GM19467 (cell line): ENCODE measurements around the gene FKBP15.
"Not testable (repeated sequence)": the region's sequence is repeated elsewhere in the genome, so short reads cannot be mapped to it uniquely, and the experiment has no call there.

Experiments
- ATAC-seq: cut with Tn5 transposase; IDR thresholded peaks from one replicate; pipeline ENCODE4 v1.9.1; 2021; ENCODE audit warnings: mild to moderate bottlenecking, moderate library complexity; ENCODE audit not compliant: unreplicated experiment

Gene FKBP15

DNA sequence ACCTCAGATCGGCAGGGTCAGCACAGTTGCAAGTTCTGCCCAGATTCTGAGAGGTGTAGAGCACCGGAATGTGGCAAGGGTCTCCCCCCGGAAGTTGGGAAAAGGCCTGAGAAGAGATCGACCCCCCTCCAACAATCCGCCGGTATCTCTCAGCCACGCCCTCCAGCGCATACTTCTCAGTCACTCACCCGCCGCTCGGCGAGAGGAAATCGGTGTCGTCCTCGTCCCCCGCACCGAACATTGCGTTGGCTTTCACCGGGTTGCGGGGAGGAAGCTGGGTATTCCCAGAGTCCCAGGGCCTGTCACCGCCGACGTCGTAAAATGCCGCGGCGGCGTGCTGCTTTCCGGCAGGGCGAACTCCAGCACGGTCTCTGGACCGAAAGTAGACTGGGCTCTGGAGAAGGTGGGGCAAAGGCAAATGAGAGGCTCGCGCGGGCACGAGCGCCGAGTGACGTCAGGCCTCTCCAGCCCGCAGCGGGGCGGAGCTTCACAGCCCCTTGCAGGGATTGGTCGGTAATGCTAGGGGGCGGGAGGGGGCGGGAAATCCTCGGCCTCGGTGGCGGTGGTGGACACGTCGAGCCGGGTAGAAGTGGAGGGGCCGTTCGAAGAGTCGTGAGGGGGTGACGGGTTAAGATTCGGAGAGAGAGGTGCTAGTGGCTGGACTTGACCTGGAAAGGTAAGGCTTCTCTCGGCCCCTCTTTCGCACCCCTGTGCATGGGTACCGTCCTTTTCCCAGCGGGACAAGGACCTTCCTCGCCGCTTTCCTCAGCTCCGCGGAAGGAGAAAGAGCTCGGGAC is at the start of gene FKBP15, which contains the start of gene SLC31A1:
Gene FKBP15 (minus strand): TSS at position 275 of the 797 bp plus-strand sequence. CDS start 34 bp downstream, at position 241.
Gene SLC31A1 (plus strand): TSS at position 542 of the 797 bp plus-strand sequence. CDS start 34,605 bp downstream, outside the sequence.
- peak; percentile 88 for ATAC-seq

DNA sequence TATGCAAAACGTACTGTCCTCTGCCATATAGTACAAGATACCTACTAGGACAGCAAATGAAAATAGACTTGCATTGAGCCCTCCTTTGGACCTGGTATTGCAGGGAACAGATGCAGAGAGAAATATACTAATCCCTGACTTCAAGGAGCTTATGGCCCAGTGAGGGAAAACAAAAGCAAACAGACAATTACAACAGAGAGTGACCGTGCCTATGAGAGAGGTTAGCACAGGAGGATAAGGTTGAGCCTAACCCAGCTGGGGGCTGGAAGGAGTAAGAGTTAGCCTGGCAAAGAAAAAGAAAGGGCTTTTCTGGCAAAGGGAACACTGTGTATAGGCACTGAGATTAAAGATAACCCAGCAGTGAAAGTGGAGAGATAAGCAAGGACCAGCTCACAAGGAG is 48.8 kb upstream of the FKBP15 start:
- ATAC-seq = no peak

DNA sequence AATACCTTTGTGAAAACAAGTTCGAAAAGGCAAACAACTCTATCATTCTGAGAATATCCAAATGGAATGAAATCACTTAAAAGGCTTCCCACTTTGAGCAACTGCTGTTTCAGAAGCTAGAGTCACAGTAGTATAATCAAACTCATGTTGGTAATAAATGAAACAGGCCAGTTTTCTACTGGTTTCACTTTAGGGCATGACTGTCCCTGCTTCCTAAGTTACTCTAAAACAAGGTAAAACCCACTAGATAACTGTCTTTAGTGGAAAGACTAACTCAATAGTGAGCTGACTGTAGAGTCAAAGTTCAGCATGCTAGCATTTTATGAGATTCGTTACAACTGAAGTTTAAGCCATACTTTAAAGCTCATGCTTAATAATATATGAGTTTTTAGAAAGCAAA is 48.3 kb upstream of the FKBP15 start:
- no peak for ATAC-seq

GRCh38 chr9:113267911-113268566 is 47.0 kb upstream of the FKBP15 start:
- no peak for ATAC-seq

DNA sequence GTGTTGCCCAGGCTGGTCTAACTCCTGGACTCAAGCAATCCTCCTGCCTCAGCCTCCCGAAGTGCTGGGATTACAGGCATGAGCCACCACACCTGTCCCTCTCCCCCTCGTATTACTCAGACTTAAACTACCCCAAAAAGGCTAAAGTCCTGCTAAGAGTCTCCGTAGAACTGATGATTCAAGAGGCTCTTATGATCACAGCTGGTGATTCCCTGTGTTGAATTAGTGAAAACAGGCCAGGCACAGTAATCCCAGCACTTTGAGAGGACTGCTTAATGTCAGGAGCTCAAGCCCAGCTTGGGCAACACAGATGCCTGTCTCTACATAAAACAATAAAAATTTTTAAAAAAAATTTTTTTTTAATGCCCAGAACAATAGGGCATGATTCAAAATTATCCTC is 45.1 kb upstream of the FKBP15 start:
- no peak for ATAC-seq

GRCh38 chr9:113261917-113262671 is 41.0 kb upstream of the FKBP15 start:
- no peak for ATAC-seq

DNA sequence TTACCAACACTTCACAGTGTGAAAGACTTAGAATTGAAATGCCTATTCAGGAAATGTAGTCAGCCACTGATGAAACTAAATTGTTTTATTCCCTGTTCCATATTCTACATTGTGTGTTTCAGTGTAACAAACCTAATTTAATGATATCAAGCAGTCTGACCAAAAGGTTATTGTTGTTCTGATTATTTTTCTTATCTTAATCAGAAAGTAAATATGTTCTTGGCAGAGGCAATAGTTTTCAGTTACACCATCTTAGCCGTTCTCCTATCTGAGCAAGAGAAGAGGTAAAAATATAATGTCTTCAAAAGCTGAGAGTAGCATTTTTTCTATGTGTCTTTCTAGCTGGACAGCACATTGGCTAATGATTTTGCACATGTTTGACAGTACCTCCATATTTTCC is 37.2 kb upstream of the FKBP15 start:
- ATAC-seq = no peak

DNA sequence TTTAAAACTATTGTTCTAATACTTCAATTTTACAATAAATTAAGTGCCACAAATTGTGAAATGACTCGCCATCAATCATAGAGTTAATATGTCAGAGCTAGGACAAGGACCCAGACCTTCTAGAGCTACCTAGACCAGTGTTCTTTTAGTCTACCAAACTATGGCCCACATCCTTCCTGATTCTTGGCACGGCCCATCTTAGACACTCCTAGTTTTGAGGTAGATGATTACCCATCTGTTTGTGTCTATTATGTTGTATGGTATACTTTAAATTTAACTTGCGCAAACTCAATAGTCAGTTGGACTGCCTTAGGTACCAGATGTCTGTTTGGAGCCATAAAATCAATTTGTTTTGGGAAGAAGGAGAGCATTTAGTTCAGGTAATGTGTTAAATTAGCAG is 36.8 kb upstream of the FKBP15 start:
- no peak for ATAC-seq

DNA sequence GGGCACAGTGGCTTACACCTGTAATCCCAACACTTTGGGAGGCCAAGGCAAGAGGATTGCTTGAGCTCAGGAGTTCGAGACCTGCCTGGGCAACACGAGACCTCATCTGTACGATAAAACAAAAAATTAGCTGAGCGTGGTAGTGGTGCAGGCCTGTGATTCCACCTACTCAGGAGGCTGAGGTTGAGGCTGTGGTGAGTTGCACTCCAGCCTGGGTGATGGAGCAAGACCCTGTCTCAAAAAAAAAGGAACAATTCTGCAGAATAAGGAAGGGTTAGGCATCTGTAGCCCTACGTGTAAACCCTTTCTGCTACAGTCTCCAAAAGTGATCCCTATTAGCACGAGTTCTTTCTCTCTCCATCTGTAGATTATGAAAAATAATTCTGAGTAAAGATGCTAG is 34.4 kb upstream of the FKBP15 start:
- ATAC-seq = no peak

GRCh38 chr9:113254991-113255390 is 33.9 kb upstream of the FKBP15 start:
- ATAC-seq = no peak

DNA sequence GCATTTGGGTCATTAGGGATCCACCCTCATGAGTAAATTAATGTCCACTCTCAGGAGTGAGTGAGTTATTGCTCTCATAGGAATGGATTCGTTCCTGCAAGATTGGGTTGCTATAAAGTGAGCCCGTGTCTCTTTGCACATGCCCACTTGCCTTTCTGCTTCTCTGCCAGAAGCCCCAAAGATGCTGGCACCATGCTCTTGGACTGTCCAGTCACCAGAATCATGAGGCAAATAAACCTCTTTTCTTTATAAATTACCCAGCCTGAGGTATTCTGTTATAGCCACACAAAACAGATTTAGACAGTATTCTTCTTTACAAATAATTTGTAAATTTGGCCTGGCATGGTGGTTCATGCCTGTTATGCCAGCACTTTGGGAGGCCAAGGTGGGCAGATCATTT is 29.7 kb upstream of the FKBP15 start:
- ATAC-seq = no peak

DNA sequence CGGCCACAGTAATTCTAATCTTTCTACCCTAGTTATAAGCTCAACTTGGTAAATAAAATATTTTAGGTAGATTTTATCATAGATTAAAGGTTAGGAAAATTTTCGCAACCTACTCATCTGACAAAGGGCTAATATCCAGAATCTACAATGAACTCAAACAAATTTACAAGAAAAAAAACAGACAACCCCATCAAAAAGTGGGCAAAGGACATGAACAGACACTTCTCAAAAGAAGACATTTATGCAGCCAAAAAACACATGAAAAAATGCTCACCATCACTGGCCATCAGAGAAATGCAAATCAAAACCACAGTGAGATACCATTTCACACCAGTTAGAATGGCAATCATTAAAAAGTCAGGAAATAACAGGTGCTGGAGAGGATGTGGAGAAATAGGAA is 28.6 kb upstream of the FKBP15 start:
- ATAC-seq = not testable (repeated sequence)

DNA sequence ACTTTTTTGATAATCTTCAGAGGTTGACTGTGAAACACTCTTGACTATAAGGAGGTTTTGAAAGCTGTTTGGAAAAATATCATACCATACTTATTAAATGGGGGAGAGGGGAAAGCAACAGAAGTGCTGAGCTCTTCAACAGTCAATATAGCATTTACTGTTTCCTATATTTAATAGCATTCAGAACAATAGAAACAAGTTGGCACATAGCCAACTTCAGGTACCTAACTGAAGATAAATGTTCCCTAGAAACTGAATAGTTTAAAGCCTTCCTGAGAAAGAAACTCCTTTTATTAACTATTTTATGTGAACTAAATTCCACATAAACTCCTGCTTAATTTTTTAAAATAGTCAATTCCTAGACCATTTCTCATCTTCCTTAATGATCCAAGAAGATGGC is 26.6 kb upstream of the FKBP15 start:
- no peak for ATAC-seq

DNA sequence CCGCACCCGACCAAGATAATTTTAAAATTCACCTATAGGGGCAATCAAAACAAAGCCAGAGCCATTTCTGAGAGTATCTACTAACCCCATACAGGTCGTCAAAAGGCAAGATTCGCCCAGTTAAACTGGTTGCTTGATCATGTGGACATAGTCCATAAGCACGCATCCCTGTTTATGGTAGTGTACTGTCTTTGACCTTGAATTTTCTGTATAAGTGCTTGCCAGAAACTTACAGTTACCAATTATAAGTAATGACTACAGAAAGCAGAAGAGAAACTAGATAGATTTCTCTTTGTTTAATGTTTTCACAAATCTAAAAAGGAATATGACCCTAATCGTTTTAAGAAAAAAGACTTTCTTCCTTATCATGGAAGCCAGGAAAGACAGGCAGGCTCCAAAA is 25.9 kb upstream of the FKBP15 start:
- no peak for ATAC-seq

DNA sequence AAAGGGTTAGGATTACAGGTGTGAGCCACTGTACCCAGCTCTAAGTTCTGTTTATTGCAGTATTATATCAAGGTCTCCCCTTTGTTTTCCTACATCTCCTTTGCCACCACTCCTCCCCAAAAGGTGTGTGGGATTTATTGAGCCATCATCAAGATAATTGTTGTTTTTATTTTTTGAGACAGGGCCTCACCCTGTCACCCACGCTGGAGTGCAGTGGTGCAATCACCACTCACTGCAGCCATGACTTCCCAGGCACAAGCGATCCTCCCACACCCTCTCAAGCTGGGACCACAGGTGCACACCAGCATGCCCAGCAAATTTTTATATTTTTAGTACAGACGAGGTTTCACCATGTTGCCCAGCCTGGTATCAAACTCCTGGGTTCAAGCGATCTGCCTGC is 24.8 kb upstream of the FKBP15 start:
- ATAC-seq = no peak

DNA sequence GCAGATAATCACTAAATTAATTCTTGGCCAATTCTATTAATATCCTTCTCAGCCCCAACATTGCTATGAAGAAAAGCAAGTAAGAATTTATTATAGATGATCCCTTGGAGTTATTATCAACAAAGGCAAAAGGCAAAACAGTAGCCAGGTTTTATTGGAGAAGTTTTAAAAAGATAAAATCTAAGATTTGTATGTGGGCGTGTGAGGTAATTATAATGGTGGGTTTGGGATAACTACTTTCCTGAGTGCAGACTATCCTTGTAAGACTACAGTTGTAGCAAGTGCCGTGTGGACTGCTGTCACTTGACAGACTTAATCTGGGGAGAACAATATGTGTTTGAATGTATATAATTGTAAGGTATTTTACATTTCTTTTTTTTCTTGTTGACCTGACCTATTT is 23.5 kb upstream of the FKBP15 start:
- no peak for ATAC-seq

DNA sequence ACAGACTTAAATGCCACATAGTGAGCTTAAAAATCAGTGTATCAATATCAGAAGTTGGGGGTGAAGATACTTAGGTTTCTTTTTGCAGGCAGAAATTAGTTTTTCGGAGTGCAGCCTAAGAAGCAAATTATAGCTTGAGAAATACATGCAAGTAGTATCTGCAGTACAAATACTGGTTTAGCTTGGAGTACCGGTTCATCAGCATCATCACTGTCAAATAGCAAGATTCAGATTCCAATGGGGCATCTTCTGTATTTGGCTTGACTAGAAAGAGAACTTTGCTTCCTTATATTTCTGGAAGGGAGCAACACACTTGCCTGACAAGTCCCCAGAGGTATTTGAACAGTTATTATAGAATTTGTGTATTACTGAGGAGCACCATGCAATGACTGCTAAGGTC is 20.1 kb upstream of the FKBP15 start:
- ATAC-seq = no peak

DNA sequence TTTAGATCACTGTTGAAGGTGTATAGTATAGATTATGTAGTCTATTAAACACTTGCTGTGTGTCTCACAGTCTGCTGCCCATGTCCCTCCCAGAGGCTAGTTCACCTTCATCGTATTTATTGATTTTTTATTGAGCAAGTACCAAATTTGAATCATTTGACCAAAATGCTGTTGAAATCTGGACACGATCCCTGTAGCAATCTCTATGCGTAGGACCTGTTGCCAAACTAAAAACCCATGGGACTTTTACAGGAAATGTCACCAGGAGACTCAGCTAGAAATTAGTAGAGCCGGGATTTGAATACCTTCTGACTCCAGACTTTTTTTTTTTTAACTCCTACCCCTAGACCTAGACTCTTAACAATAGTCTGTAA is 17.8 kb upstream of the FKBP15 start:
- ATAC-seq = no peak

DNA sequence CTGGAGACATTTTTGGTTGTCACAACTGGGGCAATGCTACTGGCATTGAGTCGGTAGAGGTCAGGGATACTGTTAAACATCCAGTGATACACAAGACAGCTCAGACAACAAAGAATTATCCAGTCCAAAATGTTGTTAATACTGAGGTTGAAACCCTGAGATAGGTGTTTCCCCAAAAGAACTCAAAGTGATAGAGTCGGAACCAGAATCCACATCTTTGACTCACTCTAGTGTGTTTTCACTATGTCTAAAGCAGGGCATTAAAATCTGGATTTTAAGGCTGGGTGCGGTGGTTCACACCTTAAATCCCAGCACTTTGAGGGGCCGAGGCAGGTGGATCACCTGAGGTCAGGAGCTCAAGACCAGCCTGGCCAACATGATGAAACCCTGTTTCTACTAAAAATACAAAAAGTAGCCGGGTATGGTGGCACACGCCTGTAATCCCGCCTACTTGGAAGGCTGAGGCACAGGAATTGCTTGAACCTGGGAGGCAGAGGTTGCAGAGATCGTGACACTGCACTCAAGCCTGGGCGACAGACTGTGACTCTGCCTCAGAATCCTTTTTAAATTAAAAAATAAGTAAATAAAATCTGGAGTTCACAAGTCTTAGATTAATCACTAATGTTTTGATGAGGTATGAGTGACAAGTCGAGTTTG is 17.3 kb upstream of the FKBP15 start:
- no peak for ATAC-seq

DNA sequence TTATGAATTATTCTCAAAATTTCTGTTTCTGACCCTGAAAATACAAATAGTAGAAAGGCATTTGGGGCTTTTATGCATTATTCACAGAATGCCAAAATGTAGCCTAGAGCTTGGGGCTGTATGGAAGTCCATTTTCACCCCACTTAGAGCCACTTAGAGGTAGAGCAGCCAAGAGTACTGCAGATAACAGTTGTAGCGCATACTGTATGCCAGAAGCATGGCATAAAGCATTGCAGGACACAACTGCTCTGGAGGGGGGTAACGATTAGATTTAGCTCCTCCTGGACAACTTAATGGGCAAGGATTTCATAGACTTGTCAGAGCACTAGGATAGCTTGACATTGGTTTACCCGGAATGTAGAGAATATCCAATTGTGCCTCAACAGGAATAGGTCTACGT is 15.9 kb upstream of the FKBP15 start:
- no peak for ATAC-seq

- ATAC-seq = not testable (repeated sequence)
These were observed 14.7 kb upstream of the FKBP15 start for GRCh38 chr9:113235701-113236255.
